SK-N-SH (cell line): ENCODE data around the gene MED15. TPM values are rescaled to one million over a fixed set of nuclear protein-coding genes. Genes with fewer than 3 reads are reported as not detected.

ENCODE experiments used
- CTCF ChIA-PET: fragments of 300-600, 350-600 bp; formaldehyde crosslinking; extraction: SDS; loops from one replicate; lab custom pipeline; 2021; lab: Yijun Ruan, JAX
- POLR2A ChIA-PET: fragments of 350-600 bp; sonication (Branson Sonifier 250); formaldehyde crosslinking; extraction: SDS; loops from one replicate; lab custom pipeline; 2020; ENCODE audit warnings: antibody characterized with exemption, inconsistent platforms; lab: Yijun Ruan, JAX
- DNase-seq: peaks from one replicate; pipeline ENCODE4 v3.0.0; 2012
- H2AFZ ChIP-seq: fragments of 200-600 bp; sonication (generic); 2 replicates; pipeline ENCODE4 v1.8.1; 2016; ENCODE audit warnings: antibody characterized with exemption, mild to moderate bottlenecking, low read depth
- H3F3A ChIP-seq: fragments of 200-600 bp; sonication (generic); replicated peaks from 2 replicates; pipeline ENCODE3; 2016; ENCODE audit warnings: antibody characterized with exemption, mild to moderate bottlenecking; ENCODE audit not compliant: insufficient read depth
- H3K27ac ChIP-seq, 2 experiments: fragments of 200-500 bp in 1 of 2; fragments of 200-600 bp in 1 of 2; sonication (Bioruptor generic) in 1 of 2; sonication (generic), shearing (Covaris generic) in 1 of 2; 2 replicates each; pipeline versions ENCODE4 v1.5.1 to v1.6.1; 2014 to 2016; ENCODE audit warnings: low read depth in 2 of 2, inconsistent platforms in 1 of 2, low read length in 1 of 2, mild to moderate bottlenecking in 1 of 2, mixed read lengths in 1 of 2
- H3K27me3 ChIP-seq: fragments of 200-600 bp; sonication (generic), shearing (Covaris generic); 2 replicates; pipeline ENCODE4 v1.6.1; 2016; ENCODE audit warnings: mixed run types; ENCODE audit not compliant: insufficient read depth
- H3K36me3 ChIP-seq, 2 experiments: fragments of 200-500 bp in 1 of 2; fragments of 200-600 bp in 1 of 2; sonication (Bioruptor generic) in 1 of 2; sonication (generic) in 1 of 2; replicated peaks in 1 of 2; 2 replicates each; pipeline versions ENCODE3 to v1.5.1; 2014 to 2016; ENCODE audit warnings: low read length in 1 of 2, mild to moderate bottlenecking in 1 of 2; ENCODE audit not compliant: insufficient read depth in 2 of 2, control insufficient read depth in 1 of 2
- H3K4me1 ChIP-seq, 2 experiments: fragments of 200-500 bp in 1 of 2; fragments of 200-600 bp in 1 of 2; sonication (Bioruptor generic) in 1 of 2; sonication (generic), shearing (Covaris generic) in 1 of 2; 2 replicates each; pipeline versions ENCODE4 v1.5.1 to v1.6.1; 2014 to 2016; ENCODE audit warnings: low read depth in 1 of 2, low read length in 1 of 2, mixed run types in 1 of 2; ENCODE audit not compliant: insufficient read depth in 2 of 2, control insufficient read depth in 1 of 2
- H3K4me2 ChIP-seq: fragments of 200-600 bp; sonication (generic), shearing (Covaris generic); 2 replicates; pipeline ENCODE4 v1.6.1; 2017; ENCODE audit warnings: mixed run types
- H3K4me3 ChIP-seq, 2 experiments: fragments of 200-500 bp in 1 of 2; fragments of 200-600 bp in 1 of 2; sonication (Bioruptor generic) in 1 of 2; sonication (generic), shearing (Covaris generic) in 1 of 2; 2 replicates each; pipeline versions ENCODE4 v1.5.1 to v1.8.1; 2014 to 2016; ENCODE audit warnings: low read depth in 2 of 2, inconsistent platforms in 1 of 2, low read length in 1 of 2, mild to moderate bottlenecking in 1 of 2, mixed read lengths in 1 of 2, moderate library complexity in 1 of 2
- H3K79me2 ChIP-seq: fragments of 200-600 bp; sonication (generic); 2 replicates; pipeline ENCODE4 v1.8.1; 2017; ENCODE audit warnings: mild to moderate bottlenecking; ENCODE audit not compliant: insufficient read depth
- H3K9ac ChIP-seq: fragments of 200-600 bp; sonication (generic); 2 replicates; pipeline ENCODE4 v1.6.1; 2017; ENCODE audit warnings: mixed run types
- H3K9me2 ChIP-seq: fragments of 200-600 bp; sonication (generic); 2 replicates; pipeline ENCODE4 v1.6.1; 2017; ENCODE audit warnings: mixed run types
- H3K9me3 ChIP-seq: fragments of 200-600 bp; sonication (generic); 2 replicates; pipeline ENCODE4 v1.6.1; 2017; ENCODE audit warnings: mixed run types, mild to moderate bottlenecking, moderate library complexity
- H4K20me1 ChIP-seq: fragments of 200-600 bp; sonication (generic); 2 replicates; pipeline ENCODE4 v1.6.1; 2017; ENCODE audit warnings: mild to moderate bottlenecking, mixed run types; ENCODE audit not compliant: insufficient read depth
- MXI1 ChIP-seq: IDR thresholded peaks from 2 replicates; pipeline ENCODE4 v1.6.1; 2012; ENCODE audit warnings: mild to moderate bottlenecking, low read depth, low read length, improper control_type of control experiment
- WGBS: methylation state at CpG from one replicate; pipeline ENCODE4 v1.1.6; 2017; ENCODE audit warnings: low lambda C conversion rate; 5-methylcytosine and 5-hydroxymethylcytosine counted together
- polyA plus RNA-seq, 3 experiments: library from polyadenylated mRNA; depleted of rRNA; stranded (reverse); fragments of >200 nt; gene quantifications; 2 replicates each; pipeline ENCODE4 v1.2.3, GENCODE V29; 2012
- small RNA-seq, 7 experiments: library from RNA; depleted of rRNA; stranded (forward); fragments of <200 nt; gene quantifications; one replicate each; pipeline ENCODE3, GENCODE V24; 2012

The MED15 gene
- polyA plus RNA-seq, 1 of the 3 experiments (the other 2 are of a cell fraction): 45.1 TPM

DNA sequence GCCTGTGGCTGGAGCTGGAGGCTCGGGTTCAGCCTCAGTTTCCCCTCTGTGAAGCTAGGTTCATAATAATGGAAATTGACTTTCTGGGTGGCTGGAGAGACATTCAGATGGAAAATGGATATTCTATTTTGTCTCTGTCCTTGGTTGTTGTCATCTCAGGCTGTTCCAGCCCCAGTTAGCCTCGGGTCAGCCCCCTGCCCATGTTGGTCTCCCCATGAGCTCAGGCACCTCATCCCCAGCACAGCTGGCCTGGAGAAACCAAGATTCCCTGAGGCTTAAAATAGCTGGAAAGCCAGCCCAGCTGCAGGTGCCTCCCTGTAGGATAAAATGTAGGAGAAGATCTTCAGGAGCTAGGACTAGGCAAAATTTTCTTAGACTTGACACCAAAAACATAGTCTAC is 129.5 kb downstream of the MED15 start:
- Histone ChIP-seq H3K9ac (no peak overlapping the region), H2AFZ (no peak overlapping the region), H3K4me1 (no peaks in the 10 kb centered on the region)
- TF ChIP-seq MXI1: no peak
- TF ChIP-seq, all 33 proteins: peak for 0
- DNase-seq: no peak
- Histone ChIP-seq H3K9me3 (no peaks in the 10 kb centered on the region), H3K27ac (no peak overlapping the region), H3K27me3 (no peaks in the 10 kb centered on the region; the same call in 1 of the 2 replicates), H3K79me2 (no peaks in the 10 kb centered on the region), H4K20me1 (no peaks in the 10 kb centered on the region), H3K36me3 (no peaks in the 10 kb centered on the region), H3K9me2 (no peaks in the 10 kb centered on the region), H3K4me3 (no peak overlapping the region), H3K4me2 (no peak overlapping the region), H3F3A (no peaks in the 10 kb centered on the region)
- ChIA-PET POLR2A (no interaction called here), CTCF (interaction anchor here (1.1 to 2.6 kb wide), 2 partner anchors 17 to 73 kb away, joined by 3 to 8 read pairs; no protein-coding TSS in a partner anchor)
- WGBS: 27% methylated on average over 2 of the region's 2 CpGs

Small RNA genes lying within 50 kb of the gene (small RNA-seq; reads per million reads assigned to genes)
- gene IGLL4P (0 to 2.6 (median 0) reads per million in 7 experiments), gene RF00019 (0 reads per million in 7 experiments), gene RN7SL812P (0 reads per million in 7 experiments), gene RNY1P9 (0 reads per million in 7 experiments)

Other genes starting within 250 kb of the MED15 start
- 0.23 and 0.39 TPM in 2 replicates for gene RTN4R, start 239.3 kb upstream of the MED15 start, polyA plus RNA-seq (2012; rRNA removed)
- 53.9 and 59.8 TPM in 2 replicates for gene DGCR6L, start 187.6 kb upstream of the MED15 start, polyA plus RNA-seq (2012; rRNA removed)
- gene ZNF74, start 113.5 kb upstream of the MED15 start, polyA plus RNA-seq (2012; rRNA removed): 8.0 and 9.9 TPM in 2 replicates
- gene SCARF2, start 69.8 kb upstream of the MED15 start, polyA plus RNA-seq (2012; rRNA removed): 32.1 and 49.0 TPM in 2 replicates
- gene KLHL22, start 11.8 kb upstream of the MED15 start, polyA plus RNA-seq (2012; rRNA removed): 26.5 and 29.8 TPM in 2 replicates